Measurements from ENCODE around the gene SPRED1. TPM values are rescaled to one million over a fixed set of nuclear protein-coding genes. Genes with fewer than 3 reads are reported as not detected.

The SPRED1 gene
- 47.0 and 56.8 TPM in 2 replicates for total RNA-seq

DNA sequence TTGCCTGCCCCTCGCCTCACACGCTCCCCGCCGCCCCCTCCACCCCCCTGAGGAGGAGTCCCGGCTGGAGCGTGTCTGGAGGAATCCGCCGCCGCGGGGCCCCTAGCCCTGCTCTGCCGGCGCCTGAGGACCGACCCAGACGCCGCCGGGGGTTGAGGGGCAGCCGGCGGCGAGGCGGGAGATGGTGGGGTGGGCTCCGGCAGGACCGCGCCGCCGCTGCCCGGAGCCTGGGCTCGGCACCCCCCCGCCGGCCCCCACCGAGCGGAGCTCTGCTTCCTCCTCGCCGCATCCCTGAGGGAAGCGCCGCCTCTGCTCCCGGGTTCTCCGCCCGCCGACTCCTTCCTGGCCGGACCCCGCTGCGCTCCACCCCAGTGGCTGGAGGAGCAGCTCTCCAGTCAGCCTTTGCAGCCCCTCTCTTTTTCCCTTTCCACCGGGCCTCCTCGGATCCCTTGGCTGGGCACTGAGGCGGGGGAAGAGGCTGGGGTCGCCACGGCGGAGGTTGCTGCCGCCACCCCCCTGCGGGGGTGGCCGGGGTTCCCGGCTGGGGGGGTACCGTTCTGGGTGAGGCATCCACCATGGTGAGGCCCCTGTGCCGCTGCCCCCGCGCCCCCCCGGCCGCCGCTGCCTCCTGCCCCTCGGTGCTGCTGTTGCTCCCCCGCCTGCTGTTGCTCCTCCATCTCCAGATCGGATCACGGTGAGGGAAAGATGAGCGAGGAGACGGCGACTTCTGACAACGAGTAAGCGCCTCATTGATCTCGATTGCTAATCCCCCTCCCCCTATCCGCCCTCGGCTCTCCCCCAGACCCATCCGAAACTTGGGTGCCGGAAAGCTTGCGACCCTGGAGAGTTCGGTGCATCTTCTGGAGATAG lies at the start of gene SPRED1:
Gene SPRED1, plus strand, starts transcription at position 356 of the 870 bp plus-strand sequence. Its CDS starts 350 bp downstream, at position 706.

Other genes with a start within 250 kb of the SPRED1 start
- gene FAM98B, start 201.3 kb downstream of the SPRED1 start, total RNA-seq: 8.1 and 11.0 TPM in 2 replicates

Measured in uterine smooth muscle cell (primary cell).